ENCODE measurements around the gene DISP3.

Gene DISP3

DNA sequence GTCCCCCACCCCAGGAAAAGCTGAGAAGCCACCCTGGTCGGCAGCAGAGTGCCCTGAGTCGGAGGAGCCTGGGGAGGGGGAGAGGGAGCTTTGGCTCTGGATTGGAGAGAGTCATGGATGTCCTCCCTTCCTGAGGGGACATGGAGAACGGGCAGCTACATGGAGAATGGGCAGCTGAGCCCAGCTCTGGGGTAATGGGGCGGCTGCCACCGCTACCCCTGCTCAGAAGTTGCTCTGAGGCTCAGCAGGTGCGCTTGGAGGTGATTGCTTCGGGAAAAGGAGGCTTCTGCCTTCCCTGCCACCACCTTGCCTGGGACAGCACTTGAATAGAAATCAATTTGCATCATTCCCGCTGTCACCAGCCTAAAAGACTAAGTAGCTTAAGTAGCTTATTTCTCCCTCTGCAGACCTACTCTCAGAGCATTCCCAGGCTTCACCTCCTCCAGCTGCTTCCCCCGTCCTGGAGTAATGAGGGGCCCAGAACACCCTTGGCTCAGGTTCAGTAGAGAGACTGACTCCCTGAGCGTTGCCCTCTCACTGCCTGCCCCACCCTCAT lies 8.3 kb downstream of the DISP3 start:
- DNase-seq: no peak

GRCh38 chr1:11488201-11488770 lies 9.3 kb downstream of the DISP3 start:
- no peak for DNase-seq

DNA sequence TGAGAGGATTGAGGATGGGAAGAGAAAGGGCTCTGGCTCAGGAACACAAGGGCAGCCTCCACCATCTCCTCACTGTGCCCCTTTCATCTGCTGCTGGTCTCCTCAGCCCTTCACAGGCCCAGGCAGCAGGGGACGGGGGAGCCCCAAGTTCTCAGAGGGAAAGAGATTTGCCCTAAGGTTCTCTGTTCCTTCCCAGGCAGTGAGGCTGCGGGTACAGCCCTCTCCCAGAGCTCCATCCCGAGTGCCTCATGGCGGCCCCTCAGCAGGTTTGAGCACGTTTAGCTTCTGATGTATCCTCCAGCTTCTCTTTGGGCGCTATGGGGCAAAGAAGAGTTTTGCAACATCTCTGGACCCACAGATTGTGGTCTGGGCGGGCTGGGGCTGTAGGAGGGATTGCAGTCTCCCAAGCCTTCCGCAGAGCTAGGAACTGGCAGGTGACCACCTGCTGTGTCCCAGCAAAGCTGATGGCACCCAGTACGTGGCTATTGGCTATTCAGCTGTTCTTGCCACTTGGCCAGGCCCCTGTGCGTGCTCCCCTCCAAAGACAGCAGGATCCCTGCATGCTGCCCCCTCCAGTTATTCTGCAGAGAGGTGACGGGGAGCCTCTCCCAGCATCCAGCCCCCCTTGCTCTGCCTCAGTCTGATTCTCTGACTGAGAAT lies 10.1 kb downstream of the DISP3 start:
- no peak for DNase-seq

DNA sequence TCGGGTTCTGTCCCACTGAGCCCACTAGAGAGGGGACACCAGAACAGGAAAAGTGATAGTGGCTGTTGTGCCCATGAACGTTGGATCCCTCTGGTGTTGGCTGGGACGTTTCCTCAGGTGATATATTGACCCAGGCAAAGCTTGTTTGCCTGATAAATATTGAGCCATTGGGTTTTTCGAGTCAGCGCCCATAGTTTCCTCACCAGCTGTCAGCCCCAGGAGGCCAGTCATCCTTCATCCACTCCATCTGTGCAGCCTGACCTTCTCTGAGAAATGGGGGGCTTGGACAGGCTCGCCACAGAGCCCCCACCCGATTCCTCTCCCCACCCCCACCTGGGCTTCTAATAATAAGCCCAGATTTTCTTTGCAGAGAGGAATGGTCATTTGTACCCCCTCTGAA lies 13.3 kb downstream of the DISP3 start:
- DNase-seq: no peak

- DNase-seq: no peak
Observed at GRCh38 chr1:11493972-11494655, 15.2 kb downstream of the DISP3 start.

GRCh38 chr1:11494771-11495170 lies 15.8 kb downstream of the DISP3 start:
- DNase-seq: no peak

DNA sequence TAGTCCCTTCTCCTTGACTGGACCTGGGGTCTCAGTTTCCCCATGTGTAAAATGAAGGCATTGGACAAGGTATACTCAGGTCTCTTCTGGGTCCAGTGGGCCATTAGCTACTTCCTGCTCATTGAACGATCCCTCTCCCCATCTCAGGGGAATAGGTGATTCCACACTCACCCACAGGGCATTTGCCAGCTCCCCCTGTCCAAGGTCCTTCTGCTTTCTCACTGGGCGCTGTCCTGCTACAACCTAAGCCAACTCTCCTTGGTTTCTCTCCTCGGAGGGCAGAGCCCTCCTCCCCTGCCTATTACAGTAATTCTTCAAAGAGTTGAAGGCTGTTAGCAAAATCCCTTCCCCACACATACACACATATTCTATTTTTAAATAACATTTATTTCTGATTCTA lies 16.6 kb downstream of the DISP3 start:
- DNase-seq: no peak

- no peak for DNase-seq
Observed at GRCh38 chr1:11496551-11497080, 17.7 kb downstream of the DISP3 start.

DNA sequence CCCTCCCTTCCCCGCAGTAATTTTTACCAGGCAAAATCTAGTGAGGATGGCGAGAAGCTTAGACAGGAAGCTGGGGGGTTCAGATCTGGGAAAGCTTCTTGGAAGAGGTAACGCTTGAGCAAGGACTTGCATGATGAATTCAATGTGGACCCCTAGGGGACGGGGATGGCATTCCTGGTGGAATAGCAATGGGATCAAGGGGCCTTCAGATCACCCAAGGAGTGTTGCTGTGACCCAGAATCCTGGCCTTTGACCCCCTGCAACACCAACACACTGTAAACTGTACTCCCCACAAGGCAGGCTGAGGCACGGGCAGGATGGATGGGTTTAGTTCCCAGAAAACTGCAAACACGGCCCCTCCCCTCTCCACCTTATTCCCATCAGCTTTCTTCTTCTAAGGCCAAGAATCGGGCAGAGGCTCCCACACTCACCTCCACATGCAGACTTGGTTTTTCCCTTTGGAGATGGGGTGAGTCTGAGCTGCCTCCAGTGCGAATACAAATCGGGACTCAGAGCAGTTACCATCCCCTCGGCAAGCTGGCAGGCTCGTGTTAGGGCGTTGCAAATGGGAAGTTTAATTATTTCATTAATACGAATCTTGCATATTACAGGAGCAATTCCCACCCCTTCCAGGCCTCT lies 20.1 kb downstream of the DISP3 start:
- no peak for DNase-seq

DNA sequence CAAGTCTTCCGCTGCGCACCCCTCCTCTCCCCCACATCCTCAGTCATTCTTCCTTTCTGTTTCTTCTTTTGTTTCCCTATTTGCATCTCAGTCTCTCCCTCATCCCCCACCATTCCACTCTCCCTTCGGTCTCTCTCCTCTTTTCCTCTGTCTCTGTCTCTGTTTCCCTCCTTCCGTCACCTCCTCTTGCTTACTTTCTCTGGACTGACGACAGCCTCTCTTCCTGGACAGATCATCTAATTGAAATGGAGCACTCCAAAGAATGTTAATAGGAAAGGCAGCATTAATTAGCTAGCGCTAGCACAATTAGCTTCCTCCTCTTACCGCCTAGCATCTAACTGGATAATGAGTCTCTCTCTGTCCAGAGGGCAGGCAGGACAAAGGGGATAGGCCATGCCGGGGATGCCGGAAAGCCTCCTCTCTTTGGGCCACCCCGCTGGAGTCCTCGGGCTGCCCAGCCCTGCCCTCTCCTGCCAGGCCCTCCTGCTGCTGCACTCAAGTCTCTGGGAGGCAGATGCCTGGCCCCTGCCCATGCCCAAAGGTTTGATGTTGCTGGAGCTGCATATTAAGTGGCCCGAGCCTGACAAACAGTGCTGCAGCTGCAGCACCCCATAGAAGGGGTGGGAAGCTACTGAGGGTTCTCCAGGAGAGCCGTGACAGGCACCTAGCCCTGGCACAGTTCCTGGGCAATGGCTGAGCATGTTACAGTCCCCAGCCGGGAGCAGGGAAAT lies 20.8 kb downstream of the DISP3 start:
- peak in 1 of 2 experiments; percentile 48 for DNase-seq

DNA sequence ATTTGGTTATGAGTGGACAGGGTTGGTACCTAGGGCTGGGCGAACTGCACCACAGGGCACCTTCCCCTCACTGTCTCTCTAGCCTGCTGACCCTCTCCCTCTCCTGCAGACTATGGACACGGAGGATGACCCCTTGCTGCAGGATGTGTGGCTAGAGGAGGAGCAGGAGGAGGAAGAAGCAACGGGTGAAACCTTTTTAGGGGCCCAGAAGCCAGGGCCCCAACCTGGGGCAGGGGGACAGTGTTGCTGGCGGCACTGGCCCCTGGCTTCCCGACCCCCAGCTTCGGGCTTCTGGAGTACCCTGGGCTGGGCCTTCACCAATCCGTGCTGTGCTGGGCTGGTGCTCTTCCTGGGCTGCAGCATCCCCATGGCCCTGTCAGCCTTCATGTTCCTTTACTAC lies 21.9 kb downstream of the DISP3 start:
- no peak for DNase-seq

- no peak for DNase-seq
Observed at GRCh38 chr1:11501491-11501897, 22.5 kb downstream of the DISP3 start.

DNA sequence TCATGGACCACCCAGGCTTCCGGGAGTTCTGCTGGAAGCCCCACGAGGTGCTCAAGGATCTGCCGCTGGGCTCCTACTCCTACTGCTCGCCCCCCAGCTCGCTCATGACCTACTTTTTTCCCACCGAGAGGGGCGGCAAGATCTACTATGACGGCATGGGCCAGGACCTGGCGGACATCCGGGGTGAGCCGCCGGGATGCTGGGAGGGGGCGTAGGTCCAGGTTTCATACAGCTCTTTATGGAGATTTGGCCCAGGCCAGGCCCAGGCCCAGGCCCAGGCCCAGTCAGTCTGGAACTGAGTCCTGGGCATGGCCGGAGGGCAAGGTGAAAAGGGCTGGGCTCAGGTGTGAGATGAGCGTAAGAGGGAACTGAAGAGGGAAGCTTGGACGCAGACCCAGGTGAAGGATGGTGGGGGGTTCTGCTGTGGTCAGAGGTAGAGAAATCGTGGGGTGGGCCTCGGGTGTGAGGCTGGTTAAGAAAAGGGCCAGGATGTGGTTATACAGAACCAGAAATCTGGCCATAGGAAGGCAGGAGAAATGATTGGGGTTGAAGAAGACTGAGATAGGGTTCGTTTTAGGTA lies 23.0 kb downstream of the DISP3 start:
- no peak for DNase-seq

DNA sequence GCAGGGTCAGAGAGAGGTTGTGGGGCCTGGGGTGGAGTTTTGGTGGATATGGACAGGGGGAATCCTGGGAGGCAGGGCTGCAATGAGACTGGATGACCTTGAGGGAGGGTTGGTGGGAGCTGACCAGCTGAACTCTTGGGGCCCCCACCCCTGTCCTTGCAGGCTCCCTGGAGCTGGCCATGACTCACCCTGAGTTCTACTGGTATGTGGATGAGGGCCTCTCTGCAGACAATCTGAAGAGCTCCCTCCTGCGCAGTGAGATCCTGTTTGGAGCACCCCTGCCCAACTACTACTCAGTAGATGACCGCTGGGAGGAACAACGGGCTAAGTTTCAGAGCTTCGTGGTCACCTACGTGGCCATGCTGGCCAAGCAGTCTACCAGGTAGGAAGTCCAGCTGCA lies 23.6 kb downstream of the DISP3 start:
- no peak for DNase-seq

- no peak for DNase-seq
Observed at GRCh38 chr1:11504599-11504998, 25.6 kb downstream of the DISP3 start.

DNA sequence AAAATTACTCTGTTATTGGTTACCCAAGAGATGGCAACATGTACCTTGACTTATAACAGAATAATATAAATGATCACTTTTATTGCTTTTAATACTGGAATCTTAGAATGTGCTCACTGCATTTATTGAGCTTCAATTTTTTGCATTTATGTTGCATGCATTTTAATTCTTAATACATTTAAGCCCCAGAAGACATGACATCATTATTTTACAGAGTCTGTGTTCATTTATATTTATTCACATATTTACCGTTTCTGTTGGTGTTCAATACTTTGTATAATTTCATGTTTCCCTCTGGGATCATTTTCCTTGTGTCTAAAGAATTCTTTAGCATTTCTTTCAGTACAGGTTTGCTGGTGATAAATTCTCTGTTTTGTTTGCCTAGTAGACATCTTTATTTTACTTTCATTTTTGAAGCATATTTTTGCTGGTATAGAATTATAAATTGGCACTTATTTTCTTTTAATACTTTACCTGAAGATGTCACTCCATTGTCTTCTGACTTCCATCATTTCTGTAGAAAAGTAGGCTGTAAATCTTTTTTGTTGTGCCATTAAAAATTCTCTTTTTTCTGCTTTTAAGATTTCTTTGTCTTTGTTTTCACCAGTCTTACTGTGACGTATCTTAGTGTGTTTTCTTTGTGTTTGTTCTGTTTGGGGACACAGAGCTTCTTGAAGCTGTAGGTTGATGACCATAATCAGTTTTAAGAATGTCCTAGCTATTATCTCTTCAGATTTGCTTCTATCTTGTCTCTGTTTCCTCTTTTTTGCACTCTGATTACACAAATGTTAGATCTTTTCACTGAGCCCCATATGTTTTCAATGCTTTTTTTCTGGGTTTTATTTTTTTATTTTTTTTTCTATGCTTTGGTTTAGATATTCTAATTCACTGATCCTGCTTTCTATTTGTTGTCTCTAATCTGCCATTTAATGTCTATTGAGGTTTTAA lies 26.9 kb downstream of the DISP3 start:
- DNase-seq: no peak

- DNase-seq: no peak
Observed at GRCh38 chr1:11507309-11507708, 28.4 kb downstream of the DISP3 start.

DNA sequence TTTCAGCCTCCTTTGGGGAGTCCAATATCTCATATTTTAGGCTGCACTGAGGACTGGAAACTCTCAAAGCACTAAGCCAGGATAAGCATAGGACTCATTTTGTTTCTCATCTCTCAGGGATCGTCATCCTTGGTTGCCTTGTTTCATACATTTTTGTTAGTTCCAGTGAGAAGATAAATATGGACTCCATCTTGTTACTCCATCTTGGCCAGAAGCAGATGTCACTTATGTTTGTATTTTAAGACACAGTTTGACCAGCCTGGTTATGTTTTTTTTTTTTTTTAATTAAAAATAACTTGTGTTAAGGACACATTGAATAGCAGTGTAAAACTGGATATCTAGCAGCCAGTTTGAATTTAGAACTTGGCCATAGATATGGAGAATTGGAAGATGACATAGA lies 34.7 kb downstream of the DISP3 start:
- DNase-seq: no peak

GRCh38 chr1:11514366-11514765 lies 35.4 kb downstream of the DISP3 start:
- DNase-seq: no peak

DNA sequence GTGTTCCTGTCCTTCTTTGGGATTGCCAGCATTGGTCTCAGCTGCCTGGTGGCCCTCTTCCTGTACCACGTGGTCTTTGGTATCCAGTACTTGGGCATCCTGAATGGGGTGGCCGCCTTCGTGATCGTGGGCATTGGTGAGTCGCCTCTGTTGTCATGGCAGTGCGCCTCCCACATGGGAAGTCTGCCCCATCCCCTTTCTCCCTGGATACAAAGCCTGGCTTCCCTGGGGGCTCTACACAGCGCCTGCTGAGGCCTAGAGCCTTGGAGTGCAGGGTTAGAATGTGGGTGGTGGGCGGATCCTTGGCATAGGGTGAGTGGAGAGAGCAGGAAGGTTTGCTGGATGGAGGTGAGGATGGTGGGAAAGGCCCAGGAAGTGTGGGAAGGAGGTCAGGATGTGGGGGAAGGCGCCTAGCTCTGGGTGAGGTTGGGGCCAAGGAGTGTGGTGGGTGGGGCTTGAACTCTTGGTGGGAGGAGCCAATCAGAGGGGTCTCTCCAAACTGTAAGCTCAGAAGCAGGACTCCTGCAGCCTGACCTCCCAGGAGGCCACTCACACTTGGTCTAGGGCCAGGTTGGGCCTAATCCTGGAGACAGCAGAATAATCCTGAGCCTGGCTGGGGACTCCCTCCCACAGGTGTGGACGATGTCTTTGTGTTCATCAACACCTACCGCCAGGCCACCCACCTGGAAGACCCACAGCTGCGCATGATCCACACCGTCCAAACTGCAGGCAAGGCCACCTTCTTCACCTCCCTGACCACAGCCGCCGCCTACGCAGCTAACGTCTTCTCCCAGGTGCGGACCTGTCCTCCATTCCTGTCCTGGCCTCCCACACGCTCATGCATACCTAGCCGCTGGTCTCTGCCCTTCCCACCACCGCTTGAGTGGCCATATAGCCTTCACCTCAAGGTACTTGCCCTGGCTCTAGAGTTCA lies 36.7 kb downstream of the DISP3 start:
- DNase-seq: no peak
